Omental fat pad (tissue), 4 donors: ENCODE results near the gene TMOD2. TPM values are rescaled to one million over a fixed set of nuclear protein-coding genes. Genes with fewer than 3 reads are reported as not detected.
"Not testable (repeated sequence)": the region's sequence is repeated elsewhere in the genome, so short reads cannot be mapped to it uniquely, and the experiment has no call there.

ENCODE experiments used
- ATAC-seq: fragments of 150-250 bp; one replicate; pipeline ENCODE4 v1.9.1; 2016; ENCODE audit warnings: mild to moderate bottlenecking, moderate library complexity; ENCODE audit not compliant: low FRiP score
- DNase-seq: peaks from one replicate; pipeline ENCODE4 v3.0.0-alpha.2; 2019; ENCODE audit warnings: low spot score
- total RNA-seq, 4 donors: library from RNA; depleted of rRNA; stranded (reverse); fragments of >200 nt; gene quantifications; one replicate each; pipeline ENCODE4 v1.1.0, GENCODE V29; 2016
- TF ChIP-seq, protein P1 (sequence below), 3 donors: fragments of 450-650 bp; IDR thresholded peaks; one replicate each; pipeline ENCODE4 v1.5.1; 2016 to 2017; ENCODE audit warnings: antibody characterized with exemption in 3 of 3, mild to moderate bottlenecking in 3 of 3, moderate library complexity in 2 of 3

Gene TMOD2
- total RNA-seq, 4 donors from 2014 or later: 6.5 to 28.5 (median 12.4) TPM

DNA sequence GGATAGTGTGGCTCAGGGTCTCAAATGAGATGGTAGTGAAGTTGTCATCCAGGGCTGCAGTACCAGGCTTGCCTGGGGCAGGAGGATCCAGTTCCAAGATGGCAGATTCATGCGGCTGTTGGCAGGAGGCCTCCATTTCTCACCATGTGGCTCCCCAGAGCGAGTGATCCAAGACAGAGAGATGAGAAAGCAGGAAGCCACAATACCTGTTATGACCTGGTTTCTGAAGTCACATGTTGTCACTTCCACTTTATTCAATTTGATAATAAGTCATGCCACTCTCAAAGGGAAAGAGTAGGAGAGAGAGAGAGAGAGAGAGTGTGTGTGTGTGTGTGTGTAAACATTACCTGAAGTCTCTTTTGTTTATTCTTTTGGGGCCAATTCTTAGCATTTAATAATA, 30.1 kb downstream of the TMOD2 start:
- TF ChIP-seq, protein P1, sequence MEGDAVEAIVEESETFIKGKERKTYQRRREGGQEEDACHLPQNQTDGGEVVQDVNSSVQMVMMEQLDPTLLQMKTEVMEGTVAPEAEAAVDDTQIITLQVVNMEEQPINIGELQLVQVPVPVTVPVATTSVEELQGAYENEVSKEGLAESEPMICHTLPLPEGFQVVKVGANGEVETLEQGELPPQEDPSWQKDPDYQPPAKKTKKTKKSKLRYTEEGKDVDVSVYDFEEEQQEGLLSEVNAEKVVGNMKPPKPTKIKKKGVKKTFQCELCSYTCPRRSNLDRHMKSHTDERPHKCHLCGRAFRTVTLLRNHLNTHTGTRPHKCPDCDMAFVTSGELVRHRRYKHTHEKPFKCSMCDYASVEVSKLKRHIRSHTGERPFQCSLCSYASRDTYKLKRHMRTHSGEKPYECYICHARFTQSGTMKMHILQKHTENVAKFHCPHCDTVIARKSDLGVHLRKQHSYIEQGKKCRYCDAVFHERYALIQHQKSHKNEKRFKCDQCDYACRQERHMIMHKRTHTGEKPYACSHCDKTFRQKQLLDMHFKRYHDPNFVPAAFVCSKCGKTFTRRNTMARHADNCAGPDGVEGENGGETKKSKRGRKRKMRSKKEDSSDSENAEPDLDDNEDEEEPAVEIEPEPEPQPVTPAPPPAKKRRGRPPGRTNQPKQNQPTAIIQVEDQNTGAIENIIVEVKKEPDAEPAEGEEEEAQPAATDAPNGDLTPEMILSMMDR (IDR thresholded peaks at IDR 0.05): no peak
- ATAC-seq (no peak), DNase-seq (no peak)

DNA sequence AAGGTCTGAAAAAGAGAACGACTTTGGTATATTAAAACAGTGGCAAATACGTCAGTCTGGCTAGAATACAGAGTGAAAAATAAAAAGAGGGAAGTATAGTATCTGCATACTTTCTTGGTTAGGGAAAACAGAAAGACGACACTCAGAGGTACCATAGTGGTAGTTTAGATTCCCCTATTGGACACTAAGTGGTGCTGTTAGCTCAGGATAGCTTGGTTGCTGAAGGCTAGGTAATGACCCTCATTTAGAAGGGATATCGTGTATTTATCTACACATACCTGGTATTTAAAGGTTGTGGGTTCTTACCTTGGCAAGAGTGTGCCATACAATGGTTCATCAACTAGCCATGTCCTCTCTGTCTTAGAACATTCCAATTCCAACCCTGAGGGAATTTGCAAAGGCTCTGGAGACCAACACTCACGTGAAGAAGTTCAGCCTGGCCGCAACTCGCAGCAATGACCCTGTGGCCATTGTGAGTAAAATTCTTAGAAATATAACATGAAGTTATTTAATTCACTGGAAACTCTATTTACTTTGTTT, 31.0 kb downstream of the TMOD2 start:
- ATAC-seq: no peak
- TF ChIP-seq, protein P1 (IDR thresholded peaks at IDR 0.05): no peak
- no peak for DNase-seq

DNA sequence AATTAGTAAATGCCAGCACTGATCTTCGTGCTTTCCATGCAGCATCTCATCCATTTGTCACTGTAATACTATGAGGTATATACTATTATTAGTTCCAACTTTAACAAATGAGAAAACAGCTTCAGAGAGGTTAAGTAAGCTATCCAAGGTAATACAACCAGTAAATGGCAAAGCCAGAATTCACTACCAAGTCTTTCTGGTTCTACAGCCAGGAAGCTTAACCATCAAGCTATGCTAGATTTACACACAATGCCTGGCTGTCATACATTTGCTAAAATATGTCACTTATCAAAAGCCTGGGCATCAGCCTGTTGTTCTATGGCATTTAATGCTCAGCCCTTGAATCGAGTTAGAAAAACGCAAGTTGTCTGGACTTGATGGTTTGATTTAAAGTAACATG, 32.6 kb downstream of the TMOD2 start:
- TF ChIP-seq, protein P1 (IDR thresholded peaks at IDR 0.05): no peak

DNA sequence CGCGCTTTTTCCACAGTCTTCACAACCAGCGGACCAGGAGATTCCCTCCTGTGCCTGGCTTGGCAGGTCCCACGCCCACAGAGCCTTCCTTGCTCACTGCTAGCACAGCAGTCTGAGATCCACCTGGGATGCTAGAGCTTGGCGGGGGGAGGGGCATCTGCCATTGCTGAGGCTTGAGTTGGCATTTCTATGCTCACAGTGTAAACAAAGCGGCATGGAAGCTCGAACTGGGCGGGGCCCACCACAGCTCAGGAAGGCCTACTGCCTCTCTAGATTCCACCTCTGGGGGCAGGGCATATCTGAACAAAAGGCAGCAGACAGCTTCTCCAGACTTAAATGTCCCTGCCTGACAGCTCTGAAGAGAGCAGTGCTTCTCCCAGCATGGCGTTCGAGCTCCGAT, 35.7 kb downstream of the TMOD2 start:
- not testable (repeated sequence) for ATAC-seq, DNase-seq

More for the DNA sequence above, 32.6 kb downstream of the TMOD2 start:
- DNase-seq: no peak
- no peak for ATAC-seq

DNA sequence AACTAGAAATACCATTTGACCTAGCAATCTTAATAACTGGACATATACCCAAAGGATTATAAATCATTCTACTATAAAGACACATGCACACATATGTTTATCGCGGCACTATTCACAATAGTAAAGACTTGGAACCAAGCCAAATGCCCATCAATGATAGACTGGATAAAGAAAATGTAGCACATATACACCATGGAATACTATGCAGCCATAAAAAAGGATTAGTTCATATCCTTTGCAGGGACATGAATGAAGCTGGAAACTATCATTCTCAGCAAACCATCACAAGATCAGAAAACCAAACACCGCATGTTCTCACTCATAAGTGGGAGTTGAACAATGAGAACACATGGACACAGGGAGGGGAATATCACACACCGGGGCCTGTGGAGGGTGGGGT, 41.1 kb downstream of the TMOD2 start:
- ATAC-seq: not testable (repeated sequence)

DNA sequence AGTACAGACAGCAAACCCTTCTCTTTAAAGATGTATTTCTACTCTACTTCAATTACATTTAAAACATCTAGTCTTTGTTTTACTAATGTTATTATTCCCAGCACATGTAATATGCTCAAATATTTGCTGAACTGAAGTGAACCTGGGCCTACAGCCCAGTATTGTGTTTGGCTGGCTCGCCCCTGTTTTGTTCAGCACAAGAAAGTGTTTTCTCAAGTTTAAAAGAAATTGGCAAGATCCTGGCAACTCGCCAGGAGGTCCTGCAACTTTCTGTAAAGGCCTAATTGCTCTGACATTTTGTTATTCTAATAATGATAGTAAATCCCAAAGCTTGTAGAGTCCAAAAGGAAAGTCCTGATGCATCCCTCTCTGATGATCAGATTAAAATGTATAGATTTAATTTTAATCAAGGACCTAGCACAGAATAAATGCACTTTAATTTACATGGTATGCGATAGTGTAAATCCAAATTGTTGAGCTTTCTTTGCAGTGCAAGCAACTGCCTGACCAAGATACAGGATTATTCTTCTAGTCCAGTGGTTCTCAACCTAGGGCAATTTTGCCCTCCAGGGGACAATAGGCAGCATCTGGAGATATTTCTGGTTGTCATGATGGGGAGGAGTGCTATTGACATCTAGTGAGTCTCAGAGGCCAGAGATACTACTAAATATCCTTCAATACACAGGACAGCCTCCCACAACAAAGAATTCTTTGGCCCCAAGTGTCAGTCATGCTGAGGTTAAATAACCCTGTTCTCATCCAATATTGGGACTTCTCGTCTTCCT, 42.3 kb downstream of the TMOD2 start:
- no peak for DNase-seq
- TF ChIP-seq, protein P1 (IDR thresholded peaks at IDR 0.05): no peak
- ATAC-seq: no peak

More for the DNA sequence above, 41.1 kb downstream of the TMOD2 start:
- DNase-seq: not testable (repeated sequence)

DNA sequence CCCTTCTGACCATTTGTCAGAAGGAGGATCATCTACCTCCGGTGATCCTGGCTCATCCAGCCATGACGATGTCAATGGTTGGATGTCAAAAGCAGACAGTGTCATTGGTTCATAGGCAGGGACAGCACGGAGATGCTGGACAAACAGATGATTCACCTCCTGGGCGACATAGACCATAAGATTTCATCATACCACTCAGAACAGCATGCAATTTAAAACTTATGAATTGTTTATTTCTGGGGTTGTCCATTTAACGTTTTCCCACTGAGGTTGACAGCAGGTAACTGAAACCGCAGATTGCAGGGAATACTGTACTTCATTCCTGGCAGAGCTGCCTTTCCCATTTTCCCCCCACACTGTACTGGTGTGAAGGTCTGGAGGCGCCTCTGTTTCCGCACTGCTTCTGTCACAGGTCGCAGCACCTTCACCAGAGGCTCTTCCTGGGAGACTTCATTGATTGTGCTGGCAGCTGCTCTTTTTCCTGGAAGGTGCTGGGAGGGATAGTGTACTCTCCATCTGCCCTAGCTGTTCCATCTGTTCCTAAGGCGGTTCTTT, 45.5 kb downstream of the TMOD2 start:
- no peak for DNase-seq
- TF ChIP-seq, protein P1 (IDR thresholded peaks at IDR 0.05): no peak

DNA sequence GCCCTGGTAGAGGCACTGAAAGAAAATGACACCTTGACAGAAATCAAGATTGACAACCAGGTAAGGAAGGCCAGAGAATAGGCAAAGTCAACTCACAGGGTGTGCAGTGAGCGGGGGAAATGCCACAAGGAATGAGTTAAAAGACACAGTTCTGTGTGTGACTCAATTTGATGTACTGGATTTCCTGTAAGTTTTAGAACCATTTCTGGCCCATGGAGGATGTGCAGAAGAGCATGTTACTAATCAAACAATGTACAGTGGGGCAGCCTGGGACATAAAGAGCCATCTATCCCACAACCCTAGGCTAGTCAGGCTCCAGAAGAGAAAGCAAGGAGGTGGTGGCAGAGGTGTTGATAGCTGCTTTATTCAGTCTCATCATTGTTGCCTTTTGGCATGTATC, 46.9 kb downstream of the TMOD2 start:
- TF ChIP-seq, protein P1 (IDR thresholded peaks at IDR 0.05): no peak
- DNase-seq (no peak), ATAC-seq (no peak)

More for the DNA sequence above, 45.5 kb downstream of the TMOD2 start:
- no peak for ATAC-seq
